Lung (tissue), 12 donors: ENCODE measurements around the gene DPP7. TPM values are rescaled to one million over a fixed set of nuclear protein-coding genes. Genes with fewer than 3 reads are reported as not detected.

Experiments
- ATAC-seq: fragments of 200-7000 bp; cut with Tn5 transposase; one replicate; pipeline ENCODE4 v1.9.1; 2020; ENCODE audit warnings: moderate number of reproducible peaks; ENCODE audit not compliant: insufficient read depth, low FRiP score
- DNase-seq, 3 donors: peaks; one replicate each; pipeline ENCODE4 v3.0.0-alpha.2; 2013 to 2017
- H3K27ac ChIP-seq, 2 donors: one replicate each; pipeline ENCODE4 v1.5.1; 2013; ENCODE audit warnings: mild to moderate bottlenecking in 2 of 2, moderate library complexity in 2 of 2, control low read depth in 1 of 2, inconsistent platforms in 1 of 2, low read depth in 1 of 2, low read length in 1 of 2
- H3K27me3 ChIP-seq, 3 donors: one replicate each; pipeline ENCODE4 v1.5.1; 2013; ENCODE audit warnings: low read length in 2 of 3; ENCODE audit not compliant: control insufficient read depth in 3 of 3, insufficient read depth in 3 of 3
- H3K36me3 ChIP-seq, 4 donors: one replicate each; pipeline ENCODE4 v1.5.1; 2013; ENCODE audit warnings: low read length in 4 of 4, mild to moderate bottlenecking in 1 of 4, moderate library complexity in 1 of 4; ENCODE audit not compliant: control insufficient read depth in 4 of 4, insufficient read depth in 4 of 4
- H3K4me1 ChIP-seq, 5 donors: one replicate each; pipeline ENCODE4 v1.5.1; 2013; ENCODE audit warnings: low read length in 5 of 5, mild to moderate bottlenecking in 2 of 5, moderate library complexity in 1 of 5; ENCODE audit not compliant: control insufficient read depth in 5 of 5, insufficient read depth in 5 of 5
- H3K4me3 ChIP-seq: one replicate; pipeline ENCODE4 v1.5.1; 2013; ENCODE audit warnings: mild to moderate bottlenecking, control low read depth, moderate library complexity
- H3K9ac ChIP-seq, 2 donors: one replicate each; pipeline ENCODE4 v1.5.1; 2013; ENCODE audit warnings: low read length in 2 of 2, control low read depth in 1 of 2; ENCODE audit not compliant: insufficient read depth in 1 of 2
- H3K9me3 ChIP-seq, 4 donors: one replicate each; pipeline ENCODE4 v1.5.1; 2013; ENCODE audit warnings: low read length in 3 of 4, mild to moderate bottlenecking in 1 of 4, moderate library complexity in 1 of 4; ENCODE audit not compliant: control insufficient read depth in 4 of 4, insufficient read depth in 3 of 4
- CTCF ChIP-seq: IDR thresholded peaks from 2 replicates; pipeline ENCODE4 v1.5.1; 2012; ENCODE audit warnings: mild to moderate bottlenecking; ENCODE audit errors: control extremely low read depth, extremely low read depth
- WGBS, 2 donors: extraction: QIAGEN DNeasy Blood & Tissue Kit; methylation state at CpG; one replicate each; pipeline ENCODE4 v1.1.7; 2013; 5-methylcytosine and 5-hydroxymethylcytosine counted together
- polyA plus RNA-seq, 2 donors: library from polyadenylated mRNA; stranded (reverse); fragments of 200-250 nt; gene quantifications; one replicate each; pipeline ENCODE4 v1.2.1, GENCODE V29; 2013
- total RNA-seq, 2 donors: library from RNA; depleted of rRNA in 1 of 2; stranded (reverse); fragments of >200 nt in 1 of 2; gene quantifications; one replicate each; pipeline ENCODE4 v1.2.1, GENCODE V29; 2014 to 2021
- donor health status: control.
- donor health status: control.
- donor health status: Bipolar disorder and iron deficiency.
- donor health status: healthy.
- donor health status: DM: yes; HTN: yes; CAD: no.

DPP7 gene
- total and polyA plus RNA-seq, 4 donors, result 48.0 to 436 (median 228) TPM

GRCh38 chr9:137150617-137151457 lies 36.3 kb upstream of the DPP7 start:
- Histone ChIP-seq H3K36me3 (no peaks in the 10 kb centered on the region), H3K9me3 (no peaks in the 10 kb centered on the region), H3K9ac (no peak overlapping the region), H3K27me3 (peaks cover 4 to 28% (median 12%) of the 10 kb centered on the region in 3 donors), H3K4me3 (no peak overlapping the region), H3K4me1 (no peaks in the 10 kb centered on the region), H3K27ac (no peak overlapping the region)
- DNase-seq (no peak), ATAC-seq (peak; percentile 44)
- WGBS, 2 donors, result 20 to 33% methylated on average over 34 of the region's 34 CpGs
- TF ChIP-seq CTCF, result no peak

GRCh38 chr9:137149942-137150616 lies 35.5 kb upstream of the DPP7 start:
- Histone ChIP-seq H3K4me3 (no peak overlapping the region), H3K27ac (no peak overlapping the region), H3K9me3 (no peaks in the 10 kb centered on the region), H3K27me3 (peaks cover 4 to 27% (median 8%) of the 10 kb centered on the region in 3 donors), H3K9ac (no peak overlapping the region), H3K36me3 (no peaks in the 10 kb centered on the region), H3K4me1 (no peaks in the 10 kb centered on the region)
- WGBS, 2 donors, result 48 to 61% methylated on average over 20 of the region's 20 CpGs
- ATAC-seq (no peak), DNase-seq (no peak)
- TF ChIP-seq CTCF, result no peak

- H3K4me3 ChIP-seq, result no peak overlapping the region
- no peak overlapping the region for H3K9ac ChIP-seq
- H3K9me3 ChIP-seq, result no peaks in the 10 kb centered on the region
- no peak overlapping the region for H3K27ac ChIP-seq
- H3K4me1 ChIP-seq, result no peaks in the 10 kb centered on the region
- TF ChIP-seq CTCF, result no peak
- no peaks in the 10 kb centered on the region for H3K36me3 ChIP-seq
- peaks cover 4 to 22% (median 7%) of the 10 kb centered on the region in 3 donors for H3K27me3 ChIP-seq
- DNase-seq (no peak), ATAC-seq (no peak)
- whole genome bisulfite sequencing, 2 donors, result 75 to 84% methylated on average over 5 of the region's 5 CpGs
These were observed 34.8 kb upstream of the DPP7 start for GRCh38 chr9:137149363-137149762.
